Measurements from ENCODE around the gene FAM241A. TPM values are rescaled to one million over a fixed set of nuclear protein-coding genes. Genes with fewer than 3 reads are reported as not detected.
"Not testable (repeated sequence)": the region's sequence is repeated elsewhere in the genome, so short reads cannot be mapped to it uniquely, and the experiment has no call there.

The FAM241A gene
- total RNA-seq, 4 donors from 2014 or later: 4.0 to 5.6 (median 4.6) TPM

GRCh38 chr4:112109360-112110058, 35.7 kb upstream of the FAM241A start:
- intact Hi-C loops (cut with DNase I; ENCODE audit: low total_unique reads): no loop called here
- no peak for TF ChIP-seq POLR2A (IDR thresholded peaks at IDR 0.05)
- no peak for TF ChIP-seq CTCF (IDR thresholded peaks at IDR 0.05)
- no peak for DNase-seq (ENCODE audit: low spot score in 2 of 2)

GRCh38 chr4:112110059-112110425, 35.2 kb upstream of the FAM241A start:
- no peak for DNase-seq (ENCODE audit: low spot score in 2 of 2)
- TF ChIP-seq POLR2A (IDR thresholded peaks at IDR 0.05) (no peak), CTCF (IDR thresholded peaks at IDR 0.05) (no peak)
- intact Hi-C loops (cut with DNase I; ENCODE audit: low total_unique reads): no loop called here
- no peak overlapping the region for H3K4me3 ChIP-seq (ENCODE audit: low read depth, poor library complexity, severe bottlenecking)
- 63 to 74% methylated on average over 1 of the region's 1 CpG for WGBS, 2 donors

More at GRCh38 chr4:112109360-112110058, 35.7 kb upstream of the FAM241A start:
- no peak overlapping the region for H3K4me3 ChIP-seq (ENCODE audit: low read depth, poor library complexity, severe bottlenecking)
- WGBS, 2 donors: 46 to 47% methylated on average over 3 of the region's 3 CpGs

GRCh38 chr4:112111306-112111705, 33.9 kb upstream of the FAM241A start:
- no peak for DNase-seq (ENCODE audit: low spot score in 2 of 2)
- H3K4me3 ChIP-seq (ENCODE audit: low read depth, poor library complexity, severe bottlenecking): no peak overlapping the region
- TF ChIP-seq POLR2A (IDR thresholded peaks at IDR 0.05) (no peak), CTCF (IDR thresholded peaks at IDR 0.05) (no peak)
- WGBS, 2 donors: 64 to 72% methylated on average over 1 of the region's 1 CpG
- intact Hi-C loops (cut with DNase I; ENCODE audit: low total_unique reads): no loop called here

- intact Hi-C loops (cut with DNase I; ENCODE audit: low total_unique reads); DNase-seq (ENCODE audit: low spot score in 2 of 2); H3K4me3 ChIP-seq (ENCODE audit: low read depth, poor library complexity, severe bottlenecking): not testable (repeated sequence)
- 91% methylated on average over 7 of the region's 7 CpGs for WGBS, 2 donors
Observed at GRCh38 chr4:112112095-112112494, 33.2 kb upstream of the FAM241A start.

- intact Hi-C loops (cut with DNase I; ENCODE audit: low total_unique reads): no loop called here
- 62 to 80% methylated on average over 2 of the region's 2 CpGs for WGBS, 2 donors
- no peak for TF ChIP-seq CTCF (IDR thresholded peaks at IDR 0.05)
- TF ChIP-seq POLR2A (IDR thresholded peaks at IDR 0.05): no peak
- DNase-seq (ENCODE audit: low spot score in 2 of 2): no peak
- H3K4me3 ChIP-seq (ENCODE audit: low read depth, poor library complexity, severe bottlenecking): no peak overlapping the region
Observed at GRCh38 chr4:112112590-112113170, 32.6 kb upstream of the FAM241A start.

GRCh38 chr4:112113864-112114263, 31.4 kb upstream of the FAM241A start:
- DNase-seq (ENCODE audit: low spot score in 2 of 2): no peak
- intact Hi-C loops (cut with DNase I; ENCODE audit: low total_unique reads): no loop called here
- no peak for TF ChIP-seq CTCF (IDR thresholded peaks at IDR 0.05)
- TF ChIP-seq POLR2A (IDR thresholded peaks at IDR 0.05): no peak
- no peak overlapping the region for H3K4me3 ChIP-seq (ENCODE audit: low read depth, poor library complexity, severe bottlenecking)

All from lower leg skin (tissue), 4 donors.